ENCODE data around the gene THG1L.
"Not testable (repeated sequence)": the region's sequence is repeated elsewhere in the genome, so short reads cannot be mapped to it uniquely, and the experiment has no call there.

- TF ChIP-seq CTCF (IDR thresholded peaks at IDR 0.05; ENCODE audit: poor library complexity); EZH2phosphoT487 (IDR thresholded peaks at IDR 0.05; ENCODE audit: low read depth, severe bottlenecking, unreplicated experiment); EZH2 (IDR thresholded peaks at IDR 0.05; ENCODE audit: borderline replicate concordance): not testable (repeated sequence)
These were observed 35.1 kb upstream of the THG1L start for GRCh38 chr5:157696154-157696553.

Measured in hepatocyte (in vitro differentiated cells).